Activated naive CD8-positive, alpha-beta T cell treated with anti-CD3 and anti-CD28 coated beads, Interleukin-2, amount 50 U/mL, for 24 hours (primary cell): ENCODE measurements around the gene SORCS2.

Experiments
- ATAC-seq: fragments of 150-1000 bp; cut with Tn5 transposase; one replicate; pipeline ENCODE4 v1.10.0; 2021
- DNase-seq: peaks from one replicate; pipeline ENCODE4 v3.0.0; 2021
- H3K27ac Mint-ChIP-seq: one replicate; pipeline ENCODE4 v1.8.0; 2021; ENCODE audit warnings: mild to moderate bottlenecking, mixed read lengths
- H3K27me3 Mint-ChIP-seq: one replicate; pipeline ENCODE4 v1.8.0; 2021; ENCODE audit warnings: mixed read lengths
- H3K36me3 Mint-ChIP-seq: one replicate; pipeline ENCODE4 v1.8.0; 2021; ENCODE audit warnings: low read depth, mixed read lengths
- H3K4me1 Mint-ChIP-seq: one replicate; pipeline ENCODE4 v1.8.0; 2021; ENCODE audit warnings: mixed read lengths
- H3K4me3 Mint-ChIP-seq: one replicate; pipeline ENCODE4 v1.8.0; 2021; ENCODE audit warnings: mild to moderate bottlenecking, moderate library complexity, mixed read lengths
- H3K9me3 Mint-ChIP-seq: one replicate; pipeline ENCODE4 v1.8.0; 2021; ENCODE audit warnings: mixed read lengths

The SORCS2 gene

GRCh38 chr4:7298619-7299009 lies 106.3 kb downstream of the SORCS2 start:
- Mint-ChIP-seq H3K27ac (no peak overlapping the region), H3K27me3 (peaks cover 3% of the 10 kb centered on the region), H3K4me1 (no peaks in the 10 kb centered on the region), H3K9me3 (no peaks in the 10 kb centered on the region), H3K4me3 (no peak overlapping the region), H3K36me3 (no peaks in the 10 kb centered on the region)
- DNase-seq: no peak
- ATAC-seq: no peak

GRCh38 chr4:7299010-7299907 lies 106.9 kb downstream of the SORCS2 start:
- H3K27me3 Mint-ChIP-seq: peaks cover 3% of the 10 kb centered on the region
- no peaks in the 10 kb centered on the region for H3K36me3 Mint-ChIP-seq
- no peak overlapping the region for H3K4me3 Mint-ChIP-seq
- ATAC-seq (no peak), DNase-seq (no peak)
- H3K27ac Mint-ChIP-seq: no peak overlapping the region
- H3K4me1 Mint-ChIP-seq: no peaks in the 10 kb centered on the region
- no peaks in the 10 kb centered on the region for H3K9me3 Mint-ChIP-seq

GRCh38 chr4:7299908-7300710 lies 107.8 kb downstream of the SORCS2 start:
- Mint-ChIP-seq H3K27me3 (peaks cover 3% of the 10 kb centered on the region), H3K4me3 (no peak overlapping the region), H3K36me3 (no peaks in the 10 kb centered on the region), H3K9me3 (no peaks in the 10 kb centered on the region), H3K27ac (no peak overlapping the region), H3K4me1 (no peaks in the 10 kb centered on the region)
- no peak for DNase-seq
- no peak for ATAC-seq

GRCh38 chr4:7300711-7301095 lies 108.4 kb downstream of the SORCS2 start:
- no peak for ATAC-seq

GRCh38 chr4:7301126-7301785 lies 108.9 kb downstream of the SORCS2 start:
- Mint-ChIP-seq H3K27me3 (peaks cover 4% of the 10 kb centered on the region), H3K4me1 (no peaks in the 10 kb centered on the region), H3K27ac (no peak overlapping the region), H3K4me3 (no peak overlapping the region), H3K9me3 (no peaks in the 10 kb centered on the region), H3K36me3 (no peaks in the 10 kb centered on the region)
- DNase-seq: no peak
- ATAC-seq: no peak

More at GRCh38 chr4:7300711-7301095, 108.4 kb downstream of the SORCS2 start:
- H3K27me3 Mint-ChIP-seq: peaks cover 3% of the 10 kb centered on the region
- no peaks in the 10 kb centered on the region for H3K4me1 Mint-ChIP-seq
- DNase-seq: no peak
- no peak overlapping the region for H3K27ac Mint-ChIP-seq
- no peaks in the 10 kb centered on the region for H3K36me3 Mint-ChIP-seq
- H3K4me3 Mint-ChIP-seq: no peak overlapping the region
- no peaks in the 10 kb centered on the region for H3K9me3 Mint-ChIP-seq

GRCh38 chr4:7301846-7302630 lies 109.7 kb downstream of the SORCS2 start:
- Mint-ChIP-seq H3K4me1 (no peaks in the 10 kb centered on the region), H3K36me3 (no peaks in the 10 kb centered on the region), H3K9me3 (no peaks in the 10 kb centered on the region), H3K27ac (no peak overlapping the region), H3K4me3 (no peak overlapping the region), H3K27me3 (peaks cover 7% of the 10 kb centered on the region)
- DNase-seq (no peak), ATAC-seq (no peak)

- DNase-seq (no peak), ATAC-seq (no peak)
- Mint-ChIP-seq H3K27me3 (peaks cover 9% of the 10 kb centered on the region), H3K9me3 (no peaks in the 10 kb centered on the region), H3K36me3 (no peaks in the 10 kb centered on the region), H3K27ac (no peak overlapping the region), H3K4me3 (no peak overlapping the region), H3K4me1 (no peaks in the 10 kb centered on the region)
These were observed 110.6 kb downstream of the SORCS2 start for GRCh38 chr4:7302781-7303404.

- ATAC-seq (no peak), DNase-seq (no peak)
- Mint-ChIP-seq H3K4me3 (no peak overlapping the region), H3K9me3 (no peaks in the 10 kb centered on the region), H3K27ac (no peak overlapping the region), H3K36me3 (no peaks in the 10 kb centered on the region), H3K27me3 (peaks cover 9% of the 10 kb centered on the region), H3K4me1 (no peaks in the 10 kb centered on the region)
These were observed 111.2 kb downstream of the SORCS2 start for GRCh38 chr4:7303561-7303960.

GRCh38 chr4:7304436-7304835 lies 112.1 kb downstream of the SORCS2 start:
- Mint-ChIP-seq H3K27me3 (peaks cover 9% of the 10 kb centered on the region), H3K4me1 (no peaks in the 10 kb centered on the region), H3K36me3 (no peaks in the 10 kb centered on the region), H3K27ac (no peak overlapping the region), H3K4me3 (no peak overlapping the region), H3K9me3 (no peaks in the 10 kb centered on the region)
- DNase-seq (no peak), ATAC-seq (no peak)

GRCh38 chr4:7306021-7306965 lies 114.0 kb downstream of the SORCS2 start:
- H3K4me3 Mint-ChIP-seq: no peak overlapping the region
- ATAC-seq (peak; percentile 11), DNase-seq (no peak)
- peaks cover 9% of the 10 kb centered on the region for H3K27me3 Mint-ChIP-seq
- no peaks in the 10 kb centered on the region for H3K36me3 Mint-ChIP-seq
- no peak overlapping the region for H3K27ac Mint-ChIP-seq
- H3K9me3 Mint-ChIP-seq: no peaks in the 10 kb centered on the region
- H3K4me1 Mint-ChIP-seq: no peaks in the 10 kb centered on the region

GRCh38 chr4:7306986-7307385 lies 114.6 kb downstream of the SORCS2 start:
- no peak overlapping the region for H3K27ac Mint-ChIP-seq
- ATAC-seq (no peak), DNase-seq (no peak)
- H3K36me3 Mint-ChIP-seq: no peaks in the 10 kb centered on the region
- H3K27me3 Mint-ChIP-seq: peaks cover 9% of the 10 kb centered on the region
- H3K4me3 Mint-ChIP-seq: no peak overlapping the region
- H3K4me1 Mint-ChIP-seq: no peaks in the 10 kb centered on the region
- H3K9me3 Mint-ChIP-seq: no peaks in the 10 kb centered on the region

- Mint-ChIP-seq H3K9me3 (no peaks in the 10 kb centered on the region), H3K36me3 (no peaks in the 10 kb centered on the region), H3K4me1 (no peaks in the 10 kb centered on the region), H3K27ac (no peak overlapping the region), H3K27me3 (peaks cover 9% of the 10 kb centered on the region), H3K4me3 (no peak overlapping the region)
- DNase-seq (no peak), ATAC-seq (no peak)
These were observed 115.2 kb downstream of the SORCS2 start for GRCh38 chr4:7307394-7308099.
